Nephron progenitor cell (in vitro differentiated cells): ENCODE data around the gene EYA3.

Experiments used
- DNase-seq: peaks from one replicate; pipeline ENCODE4 v3.0.0; 2021
- H3K27ac Mint-ChIP-seq: 2 replicates; pipeline ENCODE4 v1.8.0; 2021; ENCODE audit warnings: mild to moderate bottlenecking, moderate library complexity, mixed read lengths
- H3K27me3 Mint-ChIP-seq: 2 replicates; pipeline ENCODE4 v1.8.0; 2021; ENCODE audit warnings: mild to moderate bottlenecking, low read depth, mixed read lengths; ENCODE audit not compliant: poor library complexity
- H3K36me3 Mint-ChIP-seq: 2 replicates; pipeline ENCODE4 v1.8.0; 2021; ENCODE audit warnings: low read depth, mixed read lengths
- H3K4me1 Mint-ChIP-seq: 2 replicates; pipeline ENCODE4 v1.8.0; 2021; ENCODE audit warnings: mixed read lengths
- H3K4me3 Mint-ChIP-seq: 2 replicates; pipeline ENCODE4 v1.8.0; 2021; ENCODE audit warnings: mild to moderate bottlenecking, moderate library complexity, mixed read lengths
- H3K9me3 Mint-ChIP-seq: 2 replicates; pipeline ENCODE4 v1.8.0; 2021; ENCODE audit warnings: mild to moderate bottlenecking, moderate library complexity, mixed read lengths
- CTCF ChIP-seq: fragments of 200-600 bp; sonication (generic); IDR thresholded peaks from 2 replicates; pipeline ENCODE4 v1.5.0; 2021; ENCODE audit warnings: antibody characterized with exemption

The EYA3 gene

GRCh38 chr1:27952147-27952546 is 136.3 kb downstream of the EYA3 start:
- no peak for TF ChIP-seq CTCF
- Mint-ChIP-seq H3K4me3 (no peak overlapping the region), H3K27me3 (peaks cover 10% of the 10 kb centered on the region), H3K27ac (no peak overlapping the region), H3K36me3 (no peaks in the 10 kb centered on the region), H3K4me1 (peaks cover 38% of the 10 kb centered on the region), H3K9me3 (no peaks in the 10 kb centered on the region)
- no peak for DNase-seq

- TF ChIP-seq CTCF, result no peak
- DNase-seq, result no peak
- Mint-ChIP-seq H3K36me3 (no peaks in the 10 kb centered on the region), H3K27me3 (peaks cover 9% of the 10 kb centered on the region), H3K9me3 (no peaks in the 10 kb centered on the region), H3K4me1 (peaks cover 43% of the 10 kb centered on the region), H3K4me3 (no peak overlapping the region), H3K27ac (no peak overlapping the region)
Measured at GRCh38 chr1:27951396-27951795, 137.0 kb downstream of the EYA3 start.

GRCh38 chr1:27949027-27949426 is 139.4 kb downstream of the EYA3 start:
- H3K9me3 Mint-ChIP-seq, result no peaks in the 10 kb centered on the region
- peaks cover 51% of the 10 kb centered on the region for H3K4me1 Mint-ChIP-seq
- no peaks in the 10 kb centered on the region for H3K36me3 Mint-ChIP-seq
- TF ChIP-seq CTCF, result no peak
- H3K27me3 Mint-ChIP-seq, result peaks cover 9% of the 10 kb centered on the region
- DNase-seq, result no peak
- no peak overlapping the region for H3K4me3 Mint-ChIP-seq
- peak overlapping the region; percentile 83 for H3K27ac Mint-ChIP-seq

DNA sequence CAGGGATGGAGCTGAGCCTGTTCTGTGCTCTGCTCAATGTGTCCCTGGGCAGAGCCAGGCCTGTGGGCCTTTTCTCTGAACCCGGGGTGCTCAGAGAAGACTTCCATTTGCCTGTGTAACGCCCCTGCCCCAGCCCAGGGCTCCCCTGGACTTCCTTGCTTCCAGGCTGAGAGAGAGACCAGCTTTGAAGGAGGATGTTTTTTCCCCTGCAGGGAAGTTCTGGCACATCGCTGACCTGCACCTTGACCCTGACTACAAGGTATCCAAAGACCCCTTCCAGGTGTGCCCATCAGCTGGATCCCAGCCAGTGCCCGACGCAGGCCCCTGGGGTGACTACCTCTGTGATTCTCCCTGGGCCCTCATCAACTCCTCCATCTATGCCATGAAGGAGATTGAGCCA is 143.4 kb downstream of the EYA3 start:
- no peak for TF ChIP-seq CTCF
- peaks cover 44% of the 10 kb centered on the region for H3K4me1 Mint-ChIP-seq
- H3K27me3 Mint-ChIP-seq, result peaks cover 5% of the 10 kb centered on the region
- peak overlapping the region; percentile 45 for H3K27ac Mint-ChIP-seq
- H3K36me3 Mint-ChIP-seq, result no peaks in the 10 kb centered on the region
- no peaks in the 10 kb centered on the region for H3K9me3 Mint-ChIP-seq
- H3K4me3 Mint-ChIP-seq, result no peak overlapping the region
- no peak for DNase-seq

- DNase-seq, result no peak
- Mint-ChIP-seq H3K4me3 (no peak overlapping the region), H3K4me1 (peaks cover 22% of the 10 kb centered on the region), H3K36me3 (no peaks in the 10 kb centered on the region), H3K27ac (no peak overlapping the region), H3K9me3 (no peaks in the 10 kb centered on the region), H3K27me3 (peaks cover 25% of the 10 kb centered on the region)
- no peak for TF ChIP-seq CTCF
Measured at GRCh38 chr1:27941671-27942540, 146.5 kb downstream of the EYA3 start.
